Neural progenitor cell (in vitro differentiated cells): ENCODE data around the gene BMPR1B. TPM values are rescaled to one million over a fixed set of nuclear protein-coding genes. Genes with fewer than 3 reads are reported as not detected.

Experiments
- DNase-seq: peaks from one replicate; pipeline ENCODE4 v3.0.0-alpha.2; 2016; ENCODE audit warnings: low spot score
- H2AFZ ChIP-seq: fragments of 200-600 bp; sonication (generic); replicated peaks from 2 replicates; pipeline ENCODE4 v1.6.1; 2016; ENCODE audit warnings: antibody characterized with exemption
- H3F3A ChIP-seq: fragments of 200-600 bp; sonication (generic); 2 replicates; pipeline ENCODE4 v1.6.1; 2016; ENCODE audit warnings: antibody characterized with exemption, low read depth
- H3K27ac ChIP-seq: fragments of 200-600 bp; sonication (generic); 2 replicates; pipeline ENCODE4 v1.5.1; 2016; ENCODE audit warnings: mild to moderate bottlenecking
- H3K27me3 ChIP-seq: fragments of 200-600 bp; sonication (generic); 2 replicates; pipeline ENCODE4 v1.6.1; 2016; ENCODE audit warnings: mild to moderate bottlenecking, moderate library complexity
- H3K36me3 ChIP-seq: fragments of 200-600 bp; sonication (generic); 2 replicates; pipeline ENCODE4 v1.5.1; 2016
- H3K4me1 ChIP-seq: fragments of 200-600 bp; sonication (generic); 2 replicates; pipeline ENCODE4 v1.6.1; 2016; ENCODE audit warnings: mixed run types
- H3K4me2 ChIP-seq: fragments of 200-600 bp; sonication (generic); 2 replicates; pipeline ENCODE4 v1.6.1; 2016
- H3K4me3 ChIP-seq: fragments of 200-600 bp; sonication (generic); 2 replicates; pipeline ENCODE4 v1.5.1; 2016
- H3K79me2 ChIP-seq: fragments of 200-600 bp; sonication (generic); 2 replicates; pipeline ENCODE4 v1.6.1; 2016; ENCODE audit warnings: low read depth
- H3K9ac ChIP-seq: fragments of 200-600 bp; sonication (generic); 2 replicates; pipeline ENCODE4 v1.6.1; 2016
- H3K9me3 ChIP-seq: fragments of 200-600 bp; sonication (generic); 2 replicates; pipeline ENCODE4 v1.5.1; 2016; ENCODE audit warnings: low read depth
- H4K20me1 ChIP-seq: fragments of 200-600 bp; sonication (generic); 2 replicates; pipeline ENCODE4 v1.6.1; 2016; ENCODE audit warnings: low read depth
- H3K27ac Mint-ChIP-seq: 3 replicates; pipeline ENCODE4 v1.8.0; 2021; ENCODE audit warnings: mixed read lengths
- H3K27me3 Mint-ChIP-seq: 2 replicates; pipeline ENCODE4 v1.8.0; 2022; ENCODE audit warnings: low read depth, mild to moderate bottlenecking, inconsistent platforms, moderate library complexity, mixed read lengths; ENCODE audit not compliant: insufficient read depth
- H3K36me3 Mint-ChIP-seq: 3 replicates; pipeline ENCODE4 v1.8.0; 2021; ENCODE audit warnings: mixed read lengths
- H3K4me1 Mint-ChIP-seq: 3 replicates; pipeline ENCODE4 v1.8.0; 2021; ENCODE audit warnings: mixed read lengths
- H3K4me3 Mint-ChIP-seq: 3 replicates; pipeline ENCODE4 v1.8.0; 2021; ENCODE audit warnings: mild to moderate bottlenecking, moderate library complexity, mixed read lengths
- H3K9me3 Mint-ChIP-seq: 3 replicates; pipeline ENCODE4 v1.8.0; 2020; ENCODE audit warnings: mixed read lengths
- EZH2 ChIP-seq: fragments of 200-600 bp; sonication (generic); IDR thresholded peaks from 2 replicates; pipeline ENCODE4 v1.6.1; 2017; ENCODE audit warnings: antibody characterized with exemption, mild to moderate bottlenecking, moderate library complexity
- EZH2phosphoT487 ChIP-seq: fragments of 200-600 bp; sonication (generic); IDR thresholded peaks from 2 replicates; pipeline ENCODE4 v1.6.1; 2017; ENCODE audit warnings: antibody characterized with exemption
- total RNA-seq: library from RNA; depleted of rRNA; stranded (reverse); fragments of >200 nt; gene quantifications from 2 replicates; pipeline ENCODE4 v1.2.3, GENCODE V29; 2015; ENCODE audit warnings: low replicate concordance
- TF ChIP-seq, protein P1 (sequence below): fragments of 200-600 bp; sonication (generic); IDR thresholded peaks from 2 replicates; pipeline ENCODE4 v1.5.1; 2017; ENCODE audit warnings: antibody characterized with exemption, mild to moderate bottlenecking

BMPR1B gene
- total RNA-seq, 1 donor from 2014 or later: 2.7 TPM

DNA sequence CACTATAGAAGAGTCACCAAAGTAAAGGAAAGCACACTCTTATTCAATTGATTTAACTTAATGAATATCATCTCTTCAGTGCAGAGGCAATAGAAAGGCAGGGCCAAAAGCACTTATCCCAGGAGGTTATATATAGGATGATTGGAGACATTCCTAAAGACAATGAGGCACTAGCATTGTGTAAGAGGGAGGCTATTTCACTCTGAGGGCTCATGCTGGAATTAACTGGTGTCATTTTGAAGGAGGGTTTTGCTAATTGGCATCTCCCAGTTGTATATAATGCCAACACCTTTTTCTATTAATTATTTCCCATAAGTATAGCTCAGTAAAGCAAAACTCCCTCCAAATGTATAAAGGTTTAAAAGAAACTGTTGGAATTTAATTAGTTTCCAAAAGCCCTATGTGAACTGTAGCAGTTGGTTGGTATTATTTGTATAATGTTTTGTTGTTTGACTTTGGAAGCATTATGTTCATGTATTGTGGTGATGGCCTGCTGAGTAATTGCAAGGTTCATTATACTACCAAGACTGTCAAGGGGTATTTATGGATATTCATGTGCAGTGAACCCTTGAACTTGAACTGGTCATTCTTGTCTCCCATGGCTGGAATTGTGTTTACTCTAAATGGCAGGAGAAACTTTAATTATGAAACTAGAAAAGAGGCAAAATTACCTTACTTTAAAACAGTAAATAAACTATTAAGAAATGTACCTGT lies 270.3 kb downstream of the BMPR1B start:
- Histone ChIP-seq H3K9ac (no peak overlapping the region), H3K9me3 (no peaks in the 10 kb centered on the region), H3K36me3 (no peaks in the 10 kb centered on the region), H3K4me1 (peaks cover 19% of the 10 kb centered on the region), H2AFZ (no peak overlapping the region), H3K27me3 (no peaks in the 10 kb centered on the region), H3F3A (peaks cover 10% of the 10 kb centered on the region), H4K20me1 (no peaks in the 10 kb centered on the region), H3K4me3 (no peak overlapping the region), H3K27ac (no peak overlapping the region), H3K4me2 (no peak overlapping the region), H3K79me2 (no peaks in the 10 kb centered on the region)
- Mint-ChIP-seq H3K27me3 (no peaks in the 10 kb centered on the region), H3K27ac (no peak overlapping the region), H3K4me1 (peaks cover 16% of the 10 kb centered on the region), H3K36me3 (peaks cover 2% of the 10 kb centered on the region), H3K9me3 (no peaks in the 10 kb centered on the region), H3K4me3 (no peak overlapping the region)
- peak; percentile 55 for DNase-seq
- TF ChIP-seq, protein P1, sequence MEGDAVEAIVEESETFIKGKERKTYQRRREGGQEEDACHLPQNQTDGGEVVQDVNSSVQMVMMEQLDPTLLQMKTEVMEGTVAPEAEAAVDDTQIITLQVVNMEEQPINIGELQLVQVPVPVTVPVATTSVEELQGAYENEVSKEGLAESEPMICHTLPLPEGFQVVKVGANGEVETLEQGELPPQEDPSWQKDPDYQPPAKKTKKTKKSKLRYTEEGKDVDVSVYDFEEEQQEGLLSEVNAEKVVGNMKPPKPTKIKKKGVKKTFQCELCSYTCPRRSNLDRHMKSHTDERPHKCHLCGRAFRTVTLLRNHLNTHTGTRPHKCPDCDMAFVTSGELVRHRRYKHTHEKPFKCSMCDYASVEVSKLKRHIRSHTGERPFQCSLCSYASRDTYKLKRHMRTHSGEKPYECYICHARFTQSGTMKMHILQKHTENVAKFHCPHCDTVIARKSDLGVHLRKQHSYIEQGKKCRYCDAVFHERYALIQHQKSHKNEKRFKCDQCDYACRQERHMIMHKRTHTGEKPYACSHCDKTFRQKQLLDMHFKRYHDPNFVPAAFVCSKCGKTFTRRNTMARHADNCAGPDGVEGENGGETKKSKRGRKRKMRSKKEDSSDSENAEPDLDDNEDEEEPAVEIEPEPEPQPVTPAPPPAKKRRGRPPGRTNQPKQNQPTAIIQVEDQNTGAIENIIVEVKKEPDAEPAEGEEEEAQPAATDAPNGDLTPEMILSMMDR: no peak
- TF ChIP-seq EZH2: no peak
- TF ChIP-seq EZH2phosphoT487: no peak

DNA sequence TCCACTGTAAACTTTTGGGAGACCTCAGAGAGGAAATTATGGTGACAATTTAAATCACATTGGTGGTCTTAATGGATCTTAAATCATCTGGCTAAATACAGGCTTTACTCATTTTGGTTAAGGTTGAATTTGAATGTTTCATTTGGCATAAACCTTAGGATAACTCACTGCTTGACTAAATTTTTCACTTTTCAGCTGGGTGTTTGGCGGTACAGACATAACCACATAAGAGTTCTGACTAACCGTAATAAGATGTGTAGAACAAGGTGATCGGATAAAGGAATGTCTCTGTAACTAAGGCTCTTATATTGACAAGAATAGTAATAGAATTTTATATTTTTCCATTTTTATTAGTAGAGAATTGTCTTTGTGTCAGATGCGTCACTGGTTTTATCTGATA lies 281.0 kb downstream of the BMPR1B start:
- H3K4me3 Mint-ChIP-seq: no peak overlapping the region
- Histone ChIP-seq H3K4me1 (peaks cover 5% of the 10 kb centered on the region), H3K27ac (no peak overlapping the region), H2AFZ (no peak overlapping the region), H4K20me1 (no peaks in the 10 kb centered on the region), H3K9me3 (no peaks in the 10 kb centered on the region), H3K4me3 (no peak overlapping the region), H3F3A (no peaks in the 10 kb centered on the region), H3K36me3 (no peaks in the 10 kb centered on the region), H3K79me2 (no peaks in the 10 kb centered on the region), H3K27me3 (no peaks in the 10 kb centered on the region), H3K9ac (no peak overlapping the region), H3K4me2 (no peak overlapping the region)
- peaks cover 2% of the 10 kb centered on the region for H3K27me3 Mint-ChIP-seq
- H3K36me3 Mint-ChIP-seq: peaks cover 12% of the 10 kb centered on the region
- TF ChIP-seq EZH2 (no peak), EZH2phosphoT487 (no peak)
- TF ChIP-seq, protein P1: no peak
- peaks cover 10% of the 10 kb centered on the region for H3K4me1 Mint-ChIP-seq
- peaks cover 26% of the 10 kb centered on the region for H3K9me3 Mint-ChIP-seq
- H3K27ac Mint-ChIP-seq: no peak overlapping the region
- no peak for DNase-seq

DNA sequence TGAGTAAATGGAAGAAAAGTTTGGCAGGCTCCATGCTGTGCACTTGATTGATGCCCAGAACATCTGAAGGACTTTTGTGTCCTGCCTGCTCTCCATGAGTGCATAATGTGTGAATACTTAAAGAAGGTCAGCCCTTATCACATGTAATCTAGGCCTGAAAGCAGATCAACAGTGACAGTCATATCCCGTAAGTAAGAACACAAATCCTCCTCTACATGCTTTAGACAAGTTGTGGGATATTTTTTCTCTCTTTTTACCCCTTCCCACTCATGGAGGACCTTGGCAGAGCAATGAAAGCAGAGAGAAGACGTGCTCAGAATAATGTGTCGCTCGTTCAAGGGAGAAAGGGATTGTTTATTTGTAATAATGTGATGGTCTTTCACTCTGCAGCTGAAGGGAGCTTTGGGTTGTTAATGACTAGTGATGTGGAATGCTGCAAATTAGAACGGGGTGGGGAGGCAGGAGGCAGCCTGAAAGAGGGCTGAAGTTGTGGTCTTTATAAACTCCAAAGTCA lies 286.6 kb downstream of the BMPR1B start:
- H3F3A ChIP-seq: peaks cover 9% of the 10 kb centered on the region
- no peaks in the 10 kb centered on the region for H3K9me3 ChIP-seq
- TF ChIP-seq, protein P1: no peak
- no peak for TF ChIP-seq EZH2phosphoT487
- no peak for TF ChIP-seq EZH2
- no peaks in the 10 kb centered on the region for H3K27me3 ChIP-seq
- H3K4me3 ChIP-seq: peak overlapping the region; percentile 24
- peak overlapping the region; percentile 51 for H2AFZ ChIP-seq
- peak overlapping the region; percentile 64 for H3K4me2 ChIP-seq
- peaks cover 5% of the 10 kb centered on the region for H3K36me3 Mint-ChIP-seq
- H3K4me1 ChIP-seq: peaks cover 25% of the 10 kb centered on the region
- no peaks in the 10 kb centered on the region for H3K79me2 ChIP-seq
- no peaks in the 10 kb centered on the region for H3K27me3 Mint-ChIP-seq
- no peak overlapping the region for H3K9ac ChIP-seq
- peak overlapping the region; percentile 70 for H3K27ac ChIP-seq
- no peak overlapping the region for H3K27ac Mint-ChIP-seq
- peaks cover 5% of the 10 kb centered on the region for H3K9me3 Mint-ChIP-seq
- peaks cover 15% of the 10 kb centered on the region for H3K4me1 Mint-ChIP-seq
- H4K20me1 ChIP-seq: no peaks in the 10 kb centered on the region
- no peaks in the 10 kb centered on the region for H3K36me3 ChIP-seq
- H3K4me3 Mint-ChIP-seq: no peak overlapping the region
- DNase-seq: peak; percentile 56
